Measurements from ENCODE around the gene CCDC93. TPM values are rescaled to one million over a fixed set of nuclear protein-coding genes. Genes with fewer than 3 reads are reported as not detected.

The CCDC93 gene
- total RNA-seq, 3 donors from 2014 or later, result 25.6 to 33.1 (median 32.9) TPM

DNA sequence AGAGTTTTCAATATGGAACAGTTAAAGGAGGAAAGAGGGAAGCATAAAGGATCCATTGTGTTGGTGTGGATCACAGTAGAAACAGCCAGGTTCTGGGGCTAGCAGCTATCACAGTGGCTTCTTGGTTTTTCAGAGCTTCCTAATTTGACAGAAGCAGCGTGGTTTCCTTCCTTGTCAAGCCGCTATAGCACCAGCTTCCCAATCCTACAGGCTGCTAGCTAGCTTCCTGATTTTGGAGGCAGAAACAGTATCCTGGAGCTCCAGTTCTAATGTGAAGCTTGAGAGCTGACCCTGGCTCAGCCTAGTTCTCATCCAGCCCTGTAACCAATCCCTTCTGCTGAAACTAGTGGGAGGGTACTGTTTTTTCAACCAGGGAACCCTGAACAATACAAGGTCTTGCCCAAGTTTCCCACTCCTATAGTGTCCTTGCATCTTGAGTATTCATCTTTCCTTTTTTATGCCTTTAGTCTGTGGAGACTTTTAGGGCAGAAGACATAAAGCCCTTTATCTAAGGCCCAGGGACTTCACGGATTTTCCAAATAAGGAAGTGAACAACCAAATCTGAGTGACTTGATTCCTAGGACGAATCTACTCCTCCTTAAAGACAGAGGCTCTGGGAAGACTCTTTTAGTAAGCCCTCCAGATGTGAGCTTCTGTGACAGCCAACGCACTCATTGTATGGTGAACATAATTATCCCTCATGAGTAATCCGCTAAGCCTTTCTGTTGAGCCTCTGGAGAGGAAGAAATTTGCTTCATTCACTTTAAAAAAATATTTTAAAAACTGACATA is 33.8 kb downstream of the CCDC93 start:
- Histone ChIP-seq H3K9me3 (no peaks in the 10 kb centered on the region), H3K27ac (peak overlapping the region; percentile 22 to 40)
- intact Hi-C loops (cut with DNase I; ENCODE audit: low total_unique reads), result no loop called here

GRCh38 chr2:117977696-117978095 is 36.2 kb downstream of the CCDC93 start:
- Histone ChIP-seq H3K27ac (no peak overlapping the region), H3K27me3 (no peaks in the 10 kb centered on the region), H3K4me3 (no peak overlapping the region), H3K4me1 (no peaks in the 10 kb centered on the region), H3K36me3 (no peaks in the 10 kb centered on the region), H3K9me3 (no peaks in the 10 kb centered on the region)
- intact Hi-C loops (cut with DNase I; ENCODE audit: low total_unique reads), result no loop called here
- TF ChIP-seq POLR2A (IDR thresholded peaks at IDR 0.05) (no peak), POLR2AphosphoS5 (IDR thresholded peaks at IDR 0.05) (no peak), CTCF (IDR thresholded peaks at IDR 0.05) (no peak)
- DNase-seq (ENCODE audit: low spot score in 2 of 2), result no peak

More for the DNA sequence above, 33.8 kb downstream of the CCDC93 start:
- Histone ChIP-seq H3K36me3 (no peaks in the 10 kb centered on the region), H3K4me1 (no peaks in the 10 kb centered on the region), H3K4me3 (no peak overlapping the region), H3K27me3 (no peaks in the 10 kb centered on the region)
- TF ChIP-seq POLR2AphosphoS5 (IDR thresholded peaks at IDR 0.05) (no peak), CTCF (IDR thresholded peaks at IDR 0.05) (no peak)
- DNase-seq (ENCODE audit: low spot score in 2 of 2), result no peak

GRCh38 chr2:117976581-117976980 is 37.3 kb downstream of the CCDC93 start:
- no peak for DNase-seq (ENCODE audit: low spot score in 2 of 2)
- no peaks in the 10 kb centered on the region for H3K36me3 ChIP-seq
- no peak overlapping the region for H3K4me3 ChIP-seq
- H3K4me1 ChIP-seq, result no peaks in the 10 kb centered on the region
- TF ChIP-seq POLR2A (IDR thresholded peaks at IDR 0.05), result no peak
- TF ChIP-seq POLR2AphosphoS5 (IDR thresholded peaks at IDR 0.05), result no peak
- no peak for TF ChIP-seq CTCF (IDR thresholded peaks at IDR 0.05)
- H3K27ac ChIP-seq, result no peak overlapping the region
- H3K27me3 ChIP-seq, result no peaks in the 10 kb centered on the region
- intact Hi-C loops (cut with DNase I; ENCODE audit: low total_unique reads), result no loop called here
- H3K9me3 ChIP-seq, result no peaks in the 10 kb centered on the region

- intact Hi-C loops (cut with DNase I; ENCODE audit: low total_unique reads), result no loop called here
- Histone ChIP-seq H3K9me3 (no peaks in the 10 kb centered on the region), H3K36me3 (no peaks in the 10 kb centered on the region), H3K27ac (no peak overlapping the region), H3K27me3 (no peaks in the 10 kb centered on the region), H3K4me1 (no peaks in the 10 kb centered on the region), H3K4me3 (no peak overlapping the region)
- no peak for DNase-seq (ENCODE audit: low spot score in 2 of 2)
- TF ChIP-seq POLR2A (IDR thresholded peaks at IDR 0.05) (no peak), CTCF (IDR thresholded peaks at IDR 0.05) (no peak), POLR2AphosphoS5 (IDR thresholded peaks at IDR 0.05) (no peak)
These were observed 40.3 kb downstream of the CCDC93 start for GRCh38 chr2:117973498-117974082.

GRCh38 chr2:117972476-117973123 is 41.3 kb downstream of the CCDC93 start:
- TF ChIP-seq POLR2AphosphoS5 (IDR thresholded peaks at IDR 0.05) (no peak), CTCF (IDR thresholded peaks at IDR 0.05) (no peak), POLR2A (IDR thresholded peaks at IDR 0.05) (no peak)
- no peaks in the 10 kb centered on the region for H3K36me3 ChIP-seq

More at GRCh38 chr2:117972476-117973123, 41.3 kb downstream of the CCDC93 start:
- no peak overlapping the region for H3K27ac ChIP-seq
- H3K9me3 ChIP-seq, result no peaks in the 10 kb centered on the region
- no peaks in the 10 kb centered on the region for H3K27me3 ChIP-seq
- intact Hi-C loops (cut with DNase I; ENCODE audit: low total_unique reads), result no loop called here
- no peak overlapping the region for H3K4me3 ChIP-seq
- no peaks in the 10 kb centered on the region for H3K4me1 ChIP-seq
- no peak for DNase-seq (ENCODE audit: low spot score in 2 of 2)

All from breast epithelium (tissue), 4 donors.